GM12878 (cell line): ENCODE data around the gene PTEN. TPM values are rescaled to one million over a fixed set of nuclear protein-coding genes. Genes with fewer than 3 reads are reported as not detected.

Experiments used
- ATAC-seq: fragments of 200-7000 bp; cut with Tn5 transposase; 3 replicates; pipeline ENCODE4 v1.9.1; 2020; ENCODE audit warnings: mild to moderate bottlenecking, moderate library complexity
- BruUV-seq: library from RNA; stranded (reverse); fragments of 400-500 nt; replicated peaks from 2 replicates; lab custom pipeline; 2021; lab: Mats Ljungman, UMichigan
- CTCF ChIA-PET: fragments of 300-600 bp; sonication (Branson Sonifier 250); formaldehyde crosslinking; extraction: SDS; loops from one replicate; lab custom pipeline; 2021; ENCODE audit warnings: inconsistent platforms; lab: Yijun Ruan, JAX
- POLR2A ChIA-PET: fragments of 350-600 bp; formaldehyde crosslinking; extraction: SDS; loops from one replicate; lab custom pipeline; 2021; ENCODE audit warnings: inconsistent platforms; lab: Charles Lee
- RAD21 ChIA-PET: fragments of 300-600 bp; sonication (Branson Sonifier 250); formaldehyde crosslinking; loops from one replicate; lab custom pipeline; 2023; ENCODE audit warnings: antibody characterized with exemption; ENCODE audit not compliant: unreplicated experiment; lab: Charles Lee
- SMC1A ChIA-PET: fragments of 300-600 bp; sonication (Branson Sonifier 250); formaldehyde crosslinking; loops from one replicate; lab custom pipeline; 2023; ENCODE audit not compliant: unreplicated experiment, uncharacterized antibody; lab: Charles Lee
- DNase-seq: peaks from one replicate; pipeline ENCODE4 v3.0.0-alpha.2; 2011; ENCODE audit warnings: low read depth, low spot score
- FAIRE-seq: peaks from 3 replicates; lab custom pipeline; 2011; peaks lifted over from hg19 to GRCh38; lab: Jason Lieb, UNC
- H2AFZ ChIP-seq: 2 replicates; pipeline ENCODE4 v1.6.0; 2011; ENCODE audit warnings: low read depth, low read length, control low read depth; ENCODE audit not compliant: control insufficient read depth
- H3K27ac ChIP-seq: 2 replicates; pipeline ENCODE4 v1.5.1; 2011; ENCODE audit warnings: control low read depth; ENCODE audit not compliant: control insufficient read depth, insufficient read depth
- H3K27me3 ChIP-seq, 2 experiments: replicated peaks in 1 of 2; 2 replicates each; pipeline versions ENCODE4 v1.6.0 to v1.6.1; 2011; ENCODE audit warnings: low read length in 1 of 2; ENCODE audit not compliant: control insufficient read depth in 2 of 2, insufficient read depth in 2 of 2
- H3K36me3 ChIP-seq, 2 experiments: 2 replicates each; pipeline ENCODE4 v1.5.1; 2011; ENCODE audit warnings: low read length in 1 of 2; ENCODE audit not compliant: control insufficient read depth in 2 of 2, insufficient read depth in 2 of 2
- H3K4me1 ChIP-seq: 2 replicates; pipeline ENCODE4 v1.6.1; 2011; ENCODE audit warnings: mild to moderate bottlenecking, low read length, moderate library complexity, mixed read lengths; ENCODE audit not compliant: control insufficient read depth, insufficient read depth
- H3K4me2 ChIP-seq: 2 replicates; pipeline ENCODE4 v1.6.0; 2011; ENCODE audit warnings: control low read depth; ENCODE audit not compliant: control insufficient read depth, insufficient read depth
- H3K4me3 ChIP-seq: fragments of 200-600 bp; sonication (generic); 2 replicates; pipeline ENCODE4 v1.5.1; 2016
- H3K79me2 ChIP-seq: 2 replicates; pipeline ENCODE4 v1.6.0; 2011; ENCODE audit warnings: low read length; ENCODE audit not compliant: control insufficient read depth, insufficient read depth
- H3K9ac ChIP-seq: 2 replicates; pipeline ENCODE4 v1.8.0; 2011; ENCODE audit warnings: low read length, control low read depth, mixed read lengths; ENCODE audit not compliant: control insufficient read depth, insufficient read depth
- H3K9me3 ChIP-seq: replicated peaks from 3 replicates; pipeline ENCODE4 v1.5.1; 2011; ENCODE audit warnings: mild to moderate bottlenecking, low read length; ENCODE audit not compliant: control insufficient read depth, insufficient read depth
- H4K20me1 ChIP-seq: 2 replicates; pipeline ENCODE4 v1.6.0; 2011; ENCODE audit not compliant: control insufficient read depth, insufficient read depth
- ASH2L ChIP-seq: fragments of 300-600, 200-600 bp; sonication (generic); IDR thresholded peaks from 2 replicates; pipeline ENCODE4 v1.6.1; 2017; ENCODE audit warnings: low read depth, mild to moderate bottlenecking, borderline replicate concordance
- BCL3 ChIP-seq: IDR thresholded peaks from 2 replicates; pipeline ENCODE4 v1.6.1; 2011; ENCODE audit warnings: borderline replicate concordance, low read depth, mild to moderate bottlenecking, moderate library complexity, low read length; ENCODE audit not compliant: insufficient read depth, poor library complexity, severe bottlenecking
- EGR1 ChIP-seq, 2 experiments: IDR thresholded peaks; 1 replicate in 1 of 2; 2 replicates in 1 of 2; pipeline ENCODE4 v1.6.1; 2011 to 2012; ENCODE audit warnings: low read depth in 2 of 2, low read length in 2 of 2, borderline replicate concordance in 1 of 2, mild to moderate bottlenecking in 1 of 2, moderate library complexity in 1 of 2
- MEF2A ChIP-seq: IDR thresholded peaks from 2 replicates; pipeline ENCODE4 v1.6.1; 2011; ENCODE audit warnings: low read depth, mild to moderate bottlenecking, low read length, moderate library complexity; ENCODE audit not compliant: insufficient read depth
- MEF2B ChIP-seq: fragments of 450-650 bp; IDR thresholded peaks from 2 replicates; pipeline ENCODE4 v1.6.1; 2018; ENCODE audit warnings: mild to moderate bottlenecking, moderate library complexity; ENCODE audit not compliant: partially characterized antibody, poor library complexity, severe bottlenecking
- MXI1 ChIP-seq: fragments of 150-350 bp; IDR thresholded peaks from 2 replicates; pipeline ENCODE4 v1.6.1; 2011; ENCODE audit warnings: low read depth, mild to moderate bottlenecking, inconsistent platforms, low read length, improper control_type of control experiment
- NR2C2 ChIP-seq: IDR thresholded peaks from 2 replicates; pipeline ENCODE4 v1.6.1; 2011; ENCODE audit warnings: borderline replicate concordance, low read depth; ENCODE audit not compliant: control insufficient read depth, insufficient read length
- PML ChIP-seq: IDR thresholded peaks from 2 replicates; pipeline ENCODE4 v1.6.1; 2012; ENCODE audit warnings: low read length, inconsistent platforms
- PRDM15 ChIP-seq: fragments of 450-650 bp; formaldehyde crosslinking; IDR thresholded peaks from 2 replicates; pipeline ENCODE4 v1.4.0; 2020; ENCODE audit warnings: mild to moderate bottlenecking, moderate library complexity
- RAD51 ChIP-seq: fragments of 450-650 bp; IDR thresholded peaks from 2 replicates; pipeline ENCODE4 v1.6.1; 2016; ENCODE audit warnings: moderate library complexity, mild to moderate bottlenecking, inconsistent platforms
- WRNIP1 ChIP-seq: IDR thresholded peaks from 2 replicates; pipeline ENCODE4 v1.6.1; 2011; ENCODE audit warnings: low read depth, low read length, improper control_type of control experiment, borderline replicate concordance
- WGBS: methylation state at CpG from one replicate; pipeline ENCODE4 v1.1.6; 2016; ENCODE audit warnings: low lambda C conversion rate; ENCODE audit not compliant: insufficient replicate concordance, insufficient coverage; ENCODE audit errors: missing lambda C conversion rate; 5-methylcytosine and 5-hydroxymethylcytosine counted together
- in situ Hi-C: fragments of 300-500 bp; cut with MboI; formaldehyde crosslinking; loops from 9 replicates; pipeline ENCODE4 v1.14.3; 2018; ENCODE audit warnings: mixed read lengths
- intact Hi-C: fragments of 100-400 bp; cut with micrococcal nuclease; formaldehyde crosslinking; loops from one replicate; pipeline ENCODE4 v1.14.2; 2022; ENCODE audit not compliant: unreplicated experiment
- polyA plus RNA-seq, 11 experiments: library from polyadenylated mRNA; depleted of rRNA in 4 of 11; unstranded in 6 of 11; stranded (reverse) in 5 of 11; fragments of >200 nt; fragmentation: Nextera tagmentation in 4 of 11; fragmentation: Illumina TruSeq in 1 of 11; extraction: Ambion mirVana in 4 of 11; extraction: Trizol in 1 of 11; gene quantifications; 1 replicate in 1 of 11; 2 replicates in 10 of 11; pipeline versions ENCODE4 v1.2.1 to v1.2.3, GENCODE V29; 2011 to 2016; ENCODE audit warnings: inconsistent platforms in 2 of 11, missing spikeins in 2 of 11, low read depth in 1 of 11
- total RNA-seq, 4 experiments: library from RNA; depleted of rRNA in 3 of 4; stranded (reverse); fragments of >200 nt in 3 of 4; fragmentation: Illumina TruSeq in 1 of 4; extraction: Trizol in 1 of 4; gene quantifications; 2 replicates each; pipeline versions ENCODE4 v1.2.1 to v1.2.3, GENCODE V29; 2013 to 2021

Gene PTEN
- total and polyA plus RNA-seq, 10 of the 15 experiments (the other 5 are each of a cell fraction or from before 2014, with no cell fraction given) = 26.1 to 175 (median 58.1) TPM

GRCh38 chr10:87978166-87978565, 114.7 kb downstream of the PTEN start:
- FAIRE-seq (no peak), ATAC-seq (no peak), DNase-seq (no peak)
- H3K9me3 ChIP-seq = no peaks in the 10 kb centered on the region
- ChIA-PET SMC1A (interaction anchor here (0.7 to 1.2 kb wide), 3 partner anchors 16 to 95 kb away, joined by 3 read pairs; no protein-coding TSS in a partner anchor), POLR2A (interaction anchor here (0.7 kb wide), 1 partner anchor 16 kb away, joined by 3 read pairs; no protein-coding TSS in a partner anchor), CTCF (no interaction called here)
- no peak overlapping the region for H3K27ac ChIP-seq
- BruUV-seq = no TSS peak
- no peaks in the 10 kb centered on the region for H4K20me1 ChIP-seq
- no peaks in the 10 kb centered on the region for H3K36me3 ChIP-seq
- H3K27me3 ChIP-seq = no peaks in the 10 kb centered on the region
- intact Hi-C loops = no loop called here
- H3K79me2 ChIP-seq = no peaks in the 10 kb centered on the region
- no peak overlapping the region for H3K9ac ChIP-seq
- in situ Hi-C loops = loop anchor here (10.0 kb wide), 1 partner anchor 577 kb away; no protein-coding TSS in a partner anchor
- no peak overlapping the region for H3K4me3 ChIP-seq
- H2AFZ ChIP-seq = no peak overlapping the region
- H3K4me1 ChIP-seq = no peaks in the 10 kb centered on the region
- TF ChIP-seq MXI1 = no peak
- no peak for TF ChIP-seq BCL3
- TF ChIP-seq MEF2A = no peak
- TF ChIP-seq MEF2B = no peak
- TF ChIP-seq PML = no peak
- TF ChIP-seq NR2C2 = no peak
- TF ChIP-seq WRNIP1 = no peak
- no peak for TF ChIP-seq EGR1 (IDR thresholded peaks at IDR 0.05; ENCODE audit: borderline replicate concordance in 1 of 2, low read depth in 2 of 2, low read length in 2 of 2)
- no peak for TF ChIP-seq RAD51
- TF ChIP-seq PRDM15 (CRISPR knock-in tag) = no peak
- TF ChIP-seq ASH2L = no peak
- TF ChIP-seq, all 136 proteins: peak for 0
- RAD21 ChIA-PET = interaction anchor here (0.9 to 1.2 kb wide), 2 partner anchors 29 to 61 kb away, joined by 3 to 6 read pairs; no protein-coding TSS in a partner anchor
- WGBS = 100% methylated on average over 2 of the region's 2 CpGs
- H3K4me2 ChIP-seq = no peak overlapping the region
